Astrocyte (in vitro differentiated cells and primary cell): Measurements from ENCODE around the gene ANO3. TPM values are rescaled to one million over a fixed set of nuclear protein-coding genes. Genes with fewer than 3 reads are reported as not detected.

Experiments
- DNase-seq: peaks from one replicate; pipeline ENCODE4 v3.0.0-alpha.2; 2010; ENCODE audit warnings: low read depth
- FAIRE-seq: peaks from 2 replicates; lab custom pipeline; 2011; peaks lifted over from hg19 to GRCh38; lab: Jason Lieb, UNC
- H2AFZ ChIP-seq: 2 replicates; pipeline ENCODE4 v1.6.0; 2012; ENCODE audit warnings: low read depth, low read length, inconsistent platforms
- H3K27ac ChIP-seq: 2 replicates; pipeline ENCODE4 v1.5.1; 2011; ENCODE audit warnings: low read depth, low read length, inconsistent platforms
- H3K27me3 ChIP-seq: 2 replicates; pipeline ENCODE4 v1.6.0; 2011; ENCODE audit warnings: low read length, inconsistent platforms; ENCODE audit not compliant: insufficient read depth
- H3K36me3 ChIP-seq: 2 replicates; pipeline ENCODE4 v1.5.1; 2011; ENCODE audit warnings: low read length, inconsistent platforms; ENCODE audit not compliant: insufficient read depth
- H3K4me1 ChIP-seq: 2 replicates; pipeline ENCODE4 v1.5.1; 2011; ENCODE audit warnings: low read length, inconsistent platforms; ENCODE audit not compliant: insufficient read depth
- H3K4me2 ChIP-seq: 2 replicates; pipeline ENCODE4 v1.6.0; 2012; ENCODE audit warnings: low read length, inconsistent platforms
- H3K4me3 ChIP-seq: 2 replicates; pipeline ENCODE4 v1.5.1; 2011; ENCODE audit warnings: low read depth, mild to moderate bottlenecking, low read length, inconsistent platforms; ENCODE audit not compliant: insufficient read depth
- H3K79me2 ChIP-seq: 2 replicates; pipeline ENCODE4 v1.6.0; 2012; ENCODE audit warnings: mild to moderate bottlenecking, low read length, inconsistent platforms; ENCODE audit not compliant: insufficient read depth
- H3K9ac ChIP-seq: 2 replicates; pipeline ENCODE4 v1.6.0; 2012; ENCODE audit warnings: mild to moderate bottlenecking, low read length, inconsistent platforms
- H3K9me3 ChIP-seq: 2 replicates; pipeline ENCODE4 v1.5.1; 2012; ENCODE audit warnings: low read depth, mild to moderate bottlenecking, low read length, inconsistent platforms; ENCODE audit not compliant: insufficient read depth
- H4K20me1 ChIP-seq: 2 replicates; pipeline ENCODE4 v1.6.0; 2012; ENCODE audit warnings: low read length, inconsistent platforms; ENCODE audit not compliant: insufficient read depth
- H3K27ac Mint-ChIP-seq: one replicate; pipeline ENCODE4 v1.8.0; 2021; ENCODE audit warnings: mild to moderate bottlenecking, mixed read lengths; ENCODE audit not compliant: unreplicated experiment
- H3K27me3 Mint-ChIP-seq: one replicate; pipeline ENCODE4 v1.8.0; 2021; ENCODE audit warnings: low read depth, mixed read lengths; ENCODE audit not compliant: unreplicated experiment
- H3K36me3 Mint-ChIP-seq: one replicate; pipeline ENCODE4 v1.8.0; 2021; ENCODE audit warnings: low read depth, mixed read lengths; ENCODE audit not compliant: unreplicated experiment
- H3K4me1 Mint-ChIP-seq: one replicate; pipeline ENCODE4 v1.8.0; 2021; ENCODE audit warnings: low read depth, mixed read lengths; ENCODE audit not compliant: unreplicated experiment
- H3K4me3 Mint-ChIP-seq: one replicate; pipeline ENCODE4 v1.8.0; 2021; ENCODE audit warnings: mild to moderate bottlenecking, moderate library complexity, mixed read lengths; ENCODE audit not compliant: unreplicated experiment
- H3K9me3 Mint-ChIP-seq: one replicate; pipeline ENCODE4 v1.8.0; 2021; ENCODE audit warnings: mild to moderate bottlenecking, mixed read lengths; ENCODE audit not compliant: unreplicated experiment
- EZH2 ChIP-seq: IDR thresholded peaks from 2 replicates; pipeline ENCODE4 v1.6.1; 2012; ENCODE audit warnings: mild to moderate bottlenecking, low read length, inconsistent platforms; ENCODE audit not compliant: insufficient read depth
- total RNA-seq: library from RNA; stranded (reverse); gene quantifications from 2 replicates; pipeline ENCODE4 v1.2.1, GENCODE V29; 2021
- TF ChIP-seq, protein P1 (sequence below): IDR thresholded peaks from 2 replicates; pipeline ENCODE4 v1.5.1; 2011; ENCODE audit warnings: low read depth, mild to moderate bottlenecking, inconsistent platforms, low read length, moderate library complexity; ENCODE audit not compliant: insufficient read depth

Gene ANO3
- total RNA-seq, 1 donor from 2014 or later: 0.11 TPM

DNA sequence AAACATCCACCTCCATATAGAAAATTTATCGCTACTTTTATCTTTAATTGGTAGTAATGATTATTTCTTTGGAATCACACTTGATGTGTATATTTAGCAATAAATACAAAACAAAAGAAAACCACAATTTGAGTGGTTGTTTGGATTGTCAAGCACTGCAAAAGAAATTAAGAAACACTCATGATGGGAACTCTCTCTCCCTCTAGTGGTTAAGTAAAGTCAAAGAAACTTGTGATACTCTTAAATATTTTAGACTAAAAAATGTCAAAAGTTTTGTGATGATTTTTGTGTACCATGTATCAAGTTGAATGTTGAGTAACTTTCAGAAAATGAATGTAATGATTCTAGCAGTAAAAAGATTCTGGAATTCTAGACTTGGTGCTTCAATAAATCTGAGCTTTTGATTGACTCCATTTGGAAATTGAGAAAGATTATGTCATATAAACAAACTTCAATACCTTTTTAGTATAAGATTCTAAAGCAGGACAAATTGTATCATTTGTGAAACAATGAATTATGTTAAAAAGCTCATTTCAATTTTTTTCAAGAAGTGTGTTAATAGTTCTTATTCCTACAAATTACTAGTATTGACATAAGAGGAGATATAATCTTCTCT lies 219.4 kb downstream of the ANO3 start:
- Mint-ChIP-seq H3K4me3 (no peak overlapping the region), H3K9me3 (no peaks in the 10 kb centered on the region), H3K4me1 (no peaks in the 10 kb centered on the region), H3K27ac (no peak overlapping the region), H3K36me3 (no peaks in the 10 kb centered on the region), H3K27me3 (no peaks in the 10 kb centered on the region)
- no peak overlapping the region for H2AFZ ChIP-seq
- no peaks in the 10 kb centered on the region for H3K36me3 ChIP-seq
- no peak overlapping the region for H3K4me2 ChIP-seq
- FAIRE-seq (no peak), DNase-seq (no peak)
- no peak overlapping the region for H3K27ac ChIP-seq
- no peaks in the 10 kb centered on the region for H3K4me1 ChIP-seq
- H4K20me1 ChIP-seq: no peaks in the 10 kb centered on the region
- no peaks in the 10 kb centered on the region for H3K27me3 ChIP-seq
- H3K79me2 ChIP-seq: no peaks in the 10 kb centered on the region
- H3K9ac ChIP-seq: no peak overlapping the region
- H3K9me3 ChIP-seq: no peaks in the 10 kb centered on the region
- TF ChIP-seq, protein P1, sequence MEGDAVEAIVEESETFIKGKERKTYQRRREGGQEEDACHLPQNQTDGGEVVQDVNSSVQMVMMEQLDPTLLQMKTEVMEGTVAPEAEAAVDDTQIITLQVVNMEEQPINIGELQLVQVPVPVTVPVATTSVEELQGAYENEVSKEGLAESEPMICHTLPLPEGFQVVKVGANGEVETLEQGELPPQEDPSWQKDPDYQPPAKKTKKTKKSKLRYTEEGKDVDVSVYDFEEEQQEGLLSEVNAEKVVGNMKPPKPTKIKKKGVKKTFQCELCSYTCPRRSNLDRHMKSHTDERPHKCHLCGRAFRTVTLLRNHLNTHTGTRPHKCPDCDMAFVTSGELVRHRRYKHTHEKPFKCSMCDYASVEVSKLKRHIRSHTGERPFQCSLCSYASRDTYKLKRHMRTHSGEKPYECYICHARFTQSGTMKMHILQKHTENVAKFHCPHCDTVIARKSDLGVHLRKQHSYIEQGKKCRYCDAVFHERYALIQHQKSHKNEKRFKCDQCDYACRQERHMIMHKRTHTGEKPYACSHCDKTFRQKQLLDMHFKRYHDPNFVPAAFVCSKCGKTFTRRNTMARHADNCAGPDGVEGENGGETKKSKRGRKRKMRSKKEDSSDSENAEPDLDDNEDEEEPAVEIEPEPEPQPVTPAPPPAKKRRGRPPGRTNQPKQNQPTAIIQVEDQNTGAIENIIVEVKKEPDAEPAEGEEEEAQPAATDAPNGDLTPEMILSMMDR: peak; percentile 32
- TF ChIP-seq EZH2: no peak
- no peak overlapping the region for H3K4me3 ChIP-seq

DNA sequence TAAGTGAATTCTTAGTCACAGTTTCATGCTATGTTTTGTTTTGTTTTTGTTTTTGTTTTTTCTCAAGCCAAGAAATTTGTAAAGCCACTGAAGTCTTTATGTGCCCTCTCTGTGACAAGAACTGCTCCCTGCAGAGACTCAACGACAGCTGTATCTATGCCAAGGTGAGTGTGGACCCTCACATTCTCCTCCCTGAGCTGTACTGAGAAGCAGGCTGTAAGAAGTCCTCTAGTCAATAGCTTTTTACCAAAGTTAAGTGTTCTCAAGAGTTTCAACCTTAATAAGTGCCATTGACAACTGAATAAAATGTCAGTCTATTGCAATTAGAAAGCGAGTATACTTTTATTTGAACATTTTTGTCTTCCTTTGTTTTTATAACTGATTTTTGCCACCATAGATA lies 221.3 kb downstream of the ANO3 start:
- no peaks in the 10 kb centered on the region for H3K27me3 Mint-ChIP-seq
- H3K27ac Mint-ChIP-seq: no peak overlapping the region
- no peak overlapping the region for H3K4me2 ChIP-seq
- FAIRE-seq (no peak), DNase-seq (no peak)
- H3K27me3 ChIP-seq: no peaks in the 10 kb centered on the region
- no peak overlapping the region for H3K27ac ChIP-seq
- no peaks in the 10 kb centered on the region for H3K4me1 ChIP-seq
- H3K36me3 ChIP-seq: no peaks in the 10 kb centered on the region
- H3K9ac ChIP-seq: no peak overlapping the region
- no peaks in the 10 kb centered on the region for H4K20me1 ChIP-seq
- H3K9me3 Mint-ChIP-seq: no peaks in the 10 kb centered on the region
- no peak overlapping the region for H2AFZ ChIP-seq
- H3K9me3 ChIP-seq: no peaks in the 10 kb centered on the region
- H3K36me3 Mint-ChIP-seq: no peaks in the 10 kb centered on the region
- no peaks in the 10 kb centered on the region for H3K79me2 ChIP-seq
- no peak overlapping the region for H3K4me3 Mint-ChIP-seq
- no peaks in the 10 kb centered on the region for H3K4me1 Mint-ChIP-seq
- no peak for TF ChIP-seq EZH2
- TF ChIP-seq, protein P1: no peak
- no peak overlapping the region for H3K4me3 ChIP-seq

DNA sequence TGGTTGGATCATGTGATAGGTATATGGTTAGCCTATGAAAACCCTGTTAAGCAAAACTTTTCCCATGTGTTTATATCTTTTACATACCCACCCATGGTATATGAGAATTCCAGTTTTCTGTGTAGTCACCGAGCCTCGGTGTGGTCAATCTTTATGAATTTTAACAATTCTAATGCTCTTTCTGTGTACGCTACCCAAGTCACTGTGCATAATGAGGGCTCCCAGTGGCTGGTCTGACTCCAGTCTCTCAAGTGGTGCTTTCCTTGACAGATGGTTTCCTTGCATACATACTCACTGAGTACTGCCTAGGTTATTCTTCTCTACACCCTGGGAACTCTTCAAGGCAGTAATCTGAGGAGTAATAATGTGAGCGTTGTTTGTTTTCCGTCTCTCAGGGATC lies 222.5 kb downstream of the ANO3 start:
- no peaks in the 10 kb centered on the region for H3K36me3 ChIP-seq
- DNase-seq (no peak), FAIRE-seq (no peak)
- H3K9me3 Mint-ChIP-seq: no peaks in the 10 kb centered on the region
- no peaks in the 10 kb centered on the region for H3K9me3 ChIP-seq
- H2AFZ ChIP-seq: no peak overlapping the region
- no peaks in the 10 kb centered on the region for H3K4me1 ChIP-seq
- no peak overlapping the region for H3K4me3 ChIP-seq
- no peaks in the 10 kb centered on the region for H3K79me2 ChIP-seq
- H3K27ac ChIP-seq: no peak overlapping the region
- no peak overlapping the region for H3K4me3 Mint-ChIP-seq
- no peak for TF ChIP-seq EZH2
- TF ChIP-seq, protein P1: no peak
- H3K27me3 Mint-ChIP-seq: no peaks in the 10 kb centered on the region
- H3K4me1 Mint-ChIP-seq: no peaks in the 10 kb centered on the region
- no peak overlapping the region for H3K9ac ChIP-seq
- H3K4me2 ChIP-seq: no peak overlapping the region
- H3K36me3 Mint-ChIP-seq: no peaks in the 10 kb centered on the region
- H3K27me3 ChIP-seq: no peaks in the 10 kb centered on the region
- no peaks in the 10 kb centered on the region for H4K20me1 ChIP-seq
- H3K27ac Mint-ChIP-seq: no peak overlapping the region
